Endometrial microvascular endothelial cells (primary cell): ENCODE results near the gene ZNF670. TPM values are rescaled to one million over a fixed set of nuclear protein-coding genes. Genes with fewer than 3 reads are reported as not detected.

ENCODE experiments used
- in situ Hi-C: cut with HindIII; loops from 2 replicates; pipeline ENCODE4 v1.10.0; 2017; ENCODE audit warnings: low sequenced_read_pairs, low pct_unique_long_range_greater_than_20kb; ENCODE audit errors: inconsistent ontology term
- total RNA-seq: library from RNA; depleted of rRNA; stranded (reverse); fragments of >200 nt; gene quantifications from one replicate; pipeline ENCODE4 v1.2.3, GENCODE V29; 2015; ENCODE audit errors: inconsistent ontology term

ZNF670 gene
- total RNA-seq, 1 donor from 2014 or later, result 1.8 TPM

DNA sequence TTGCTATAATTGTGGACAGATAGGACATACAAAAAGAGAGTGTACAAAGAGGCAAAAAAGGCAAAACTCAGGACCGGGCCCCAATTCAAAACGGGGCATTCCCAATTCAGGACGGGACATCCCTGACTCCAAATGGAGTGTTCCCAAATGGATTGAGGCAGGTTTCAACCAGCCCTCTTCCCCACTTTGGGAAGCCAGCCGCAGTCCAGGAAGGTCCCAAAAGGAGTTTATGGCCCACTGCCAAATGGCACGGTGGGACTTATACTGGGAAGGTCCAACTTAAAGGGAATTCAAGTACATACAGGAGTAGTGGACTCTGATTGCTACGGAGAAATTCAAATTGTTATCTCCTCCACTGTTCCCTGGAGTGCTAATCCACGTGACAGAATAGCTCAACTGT is 29.1 kb upstream of the ZNF670 start:
- in situ Hi-C loops, result no loop called here

DNA sequence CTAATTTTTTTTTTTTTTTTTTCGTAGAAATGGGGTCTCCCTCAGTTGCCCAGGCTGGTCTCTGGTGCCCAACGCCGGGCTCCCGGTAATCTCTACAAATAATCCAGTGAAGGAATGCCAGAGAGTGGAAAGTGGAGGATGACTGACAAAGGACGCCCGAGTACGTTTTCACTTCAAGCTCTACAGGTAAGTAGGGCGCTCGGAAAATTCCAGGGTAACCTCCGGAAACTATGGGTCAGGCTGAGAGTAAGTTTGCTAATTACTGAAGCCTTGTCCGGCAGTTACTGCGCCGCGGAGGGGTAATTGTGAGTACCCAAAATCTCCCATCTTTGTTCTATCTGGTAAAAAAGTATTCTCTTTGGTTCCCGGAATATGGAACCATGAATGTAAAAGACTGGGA is 27.4 kb upstream of the ZNF670 start:
- in situ Hi-C loops, result no loop called here

DNA sequence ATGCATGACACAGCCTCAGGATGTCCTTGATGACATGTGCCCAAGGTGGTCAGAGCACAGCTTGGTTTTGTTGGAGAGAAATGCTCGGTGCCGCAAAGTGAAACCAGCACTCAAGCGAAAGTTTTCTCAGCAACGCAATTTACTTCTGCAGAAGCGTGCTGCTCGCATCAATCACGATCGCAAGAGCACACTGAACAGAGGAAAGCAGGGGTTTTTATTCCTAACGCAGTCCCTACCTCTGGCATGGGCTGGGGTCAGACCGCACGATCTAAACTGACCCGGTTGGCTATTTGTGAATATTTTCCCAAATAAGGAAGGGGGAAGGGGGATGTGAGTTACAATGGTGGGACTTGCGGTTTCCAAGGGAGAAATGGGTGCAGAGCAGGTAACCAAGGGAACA is 26.4 kb upstream of the ZNF670 start:
- in situ Hi-C loops, result no loop called here

DNA sequence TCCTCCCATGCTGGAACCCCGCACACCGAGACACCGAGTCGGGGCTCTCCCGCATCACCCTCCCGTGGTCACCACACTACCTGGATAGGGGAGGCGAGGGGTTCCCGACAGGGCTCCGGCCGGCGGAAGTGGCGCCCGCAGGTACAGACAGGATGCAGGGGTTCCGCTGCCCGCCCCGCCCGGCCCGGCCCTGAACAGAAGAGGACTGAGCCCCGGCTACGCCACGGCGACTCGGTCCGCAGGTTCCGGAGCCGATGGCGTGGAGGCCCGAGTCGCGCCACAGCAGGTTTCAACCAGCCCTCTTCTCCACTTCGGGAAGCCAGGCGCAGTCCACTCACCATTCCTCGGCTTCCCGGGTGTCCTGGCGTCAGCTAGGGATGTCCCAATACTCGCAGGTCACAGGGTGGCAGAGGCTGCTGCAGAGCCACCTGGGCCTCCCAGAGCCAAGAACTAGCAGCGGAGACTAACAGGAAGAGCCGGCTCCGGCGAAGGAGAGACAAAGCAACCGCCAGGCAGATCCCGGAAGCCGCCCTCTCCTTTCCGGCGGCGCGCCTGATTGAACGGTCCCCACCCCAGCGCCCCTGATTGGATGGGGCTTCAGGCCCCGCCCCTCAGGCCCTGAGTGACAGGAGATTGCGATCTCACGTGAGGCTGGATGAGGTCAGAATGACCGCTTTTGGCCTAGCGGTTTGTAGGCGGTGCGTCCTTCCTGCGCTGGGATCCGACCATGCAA is 25.4 kb upstream of the ZNF670 start, which contains the start of gene ZNF669:
ZNF669 (minus strand) TSS at position 498 of the 733 bp plus-strand sequence; CDS start at position 341, 157 bp downstream.
- in situ Hi-C loops, result no loop called here

DNA sequence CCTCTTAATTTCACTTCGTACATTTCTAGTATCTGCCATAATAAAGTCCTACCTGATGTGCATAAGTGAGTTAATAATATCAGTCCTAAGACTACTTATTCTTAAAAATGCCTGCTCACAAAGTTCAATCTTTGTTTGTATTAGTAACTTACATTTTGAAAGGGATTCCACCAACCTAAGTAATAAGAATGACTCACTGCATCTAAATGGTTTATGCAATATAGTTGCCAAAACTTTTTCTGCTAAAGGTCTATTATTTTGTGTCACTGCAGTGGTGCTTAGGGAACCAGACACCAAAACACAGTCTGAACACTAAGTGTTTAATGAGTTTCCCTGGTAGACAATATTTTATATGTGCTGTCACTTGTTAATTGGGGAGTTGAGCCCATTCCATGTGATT is 23.8 kb upstream of the ZNF670 start:
- in situ Hi-C loops, result no loop called here

DNA sequence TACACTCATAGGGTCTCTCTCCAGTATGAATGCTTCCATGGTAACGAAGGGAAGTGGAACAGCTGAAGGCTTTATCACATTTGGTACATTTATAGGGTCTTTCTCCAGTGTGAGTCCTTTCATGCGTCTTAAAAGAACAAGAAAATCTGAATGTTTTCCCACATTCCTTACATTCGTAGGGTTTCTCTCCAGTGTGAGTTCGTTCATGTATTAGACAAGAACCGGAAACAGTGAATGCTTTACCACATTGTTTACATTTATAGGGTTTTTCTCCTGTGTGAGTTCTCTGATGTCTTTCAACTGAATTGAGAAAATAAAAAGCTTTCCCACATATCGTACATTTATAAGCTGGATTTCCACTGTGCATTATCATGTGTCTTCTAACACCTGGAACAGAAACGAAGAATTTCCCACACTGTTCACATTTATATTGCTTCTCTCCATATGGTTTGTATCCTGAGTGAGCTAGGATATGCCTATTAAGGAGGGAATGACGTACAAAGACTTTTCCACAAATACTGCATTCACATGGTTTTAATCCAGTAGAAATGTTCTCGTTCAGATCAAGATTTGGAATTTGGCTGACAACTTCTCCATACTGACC is 22.2 kb upstream of the ZNF670 start:
- in situ Hi-C loops, result no loop called here

DNA sequence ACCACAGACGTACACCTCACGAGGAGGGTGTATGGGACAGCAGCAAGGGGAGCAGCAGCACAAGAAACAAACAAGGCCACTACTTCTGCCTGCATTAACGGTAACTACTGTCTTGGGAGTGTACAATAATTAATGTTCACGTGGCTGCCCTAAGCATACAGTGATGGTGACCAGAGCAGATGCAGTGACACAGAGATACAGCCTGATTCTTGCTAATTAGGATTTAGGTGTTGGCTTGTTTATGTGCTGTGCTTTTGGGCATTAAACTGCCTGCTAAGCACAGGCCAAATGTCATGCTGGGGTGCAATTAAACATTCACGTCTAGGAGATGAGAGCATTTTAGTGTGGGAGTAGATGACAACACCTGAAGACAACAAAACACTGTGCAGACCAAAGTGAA is 18.3 kb upstream of the ZNF670 start:
- in situ Hi-C loops, result no loop called here

DNA sequence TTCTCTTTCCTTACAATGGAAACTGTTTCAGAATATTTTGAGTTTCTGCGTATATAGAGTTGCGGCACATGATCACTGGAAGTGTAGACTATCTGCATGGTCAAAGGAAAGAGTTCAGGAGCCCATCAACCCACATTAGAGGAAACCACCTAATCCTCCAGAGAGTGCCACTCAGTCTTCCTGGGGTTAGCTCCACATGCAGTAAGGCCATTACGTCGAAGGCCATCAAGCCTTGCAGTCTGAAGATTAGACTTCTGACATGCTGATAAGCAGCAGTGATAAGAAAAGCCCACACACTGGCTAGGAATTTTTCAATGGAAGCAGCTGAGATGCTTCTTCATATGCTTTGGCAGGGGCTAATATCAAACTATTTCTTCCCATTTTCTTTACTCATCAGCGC is 17.9 kb upstream of the ZNF670 start:
- in situ Hi-C loops, result no loop called here

DNA sequence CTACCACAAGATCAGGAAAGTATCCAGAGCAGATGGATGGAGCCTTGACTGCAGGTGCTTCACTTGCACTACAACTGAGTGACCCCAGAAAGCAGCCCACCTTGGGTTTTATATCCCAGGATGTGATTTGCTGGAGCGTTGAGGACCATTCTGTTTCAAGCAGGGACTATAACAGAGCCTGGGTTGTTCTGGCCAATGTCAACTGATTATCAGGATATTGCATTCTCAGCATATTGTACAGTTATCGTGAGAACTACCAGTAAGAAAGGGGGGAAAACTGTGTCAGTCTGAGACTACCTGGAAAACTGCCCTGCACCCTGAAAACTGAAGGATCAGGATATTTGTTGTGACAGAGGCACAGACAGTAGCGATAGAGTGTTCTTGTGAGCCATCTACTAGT is 17.5 kb upstream of the ZNF670 start:
- in situ Hi-C loops, result no loop called here

DNA sequence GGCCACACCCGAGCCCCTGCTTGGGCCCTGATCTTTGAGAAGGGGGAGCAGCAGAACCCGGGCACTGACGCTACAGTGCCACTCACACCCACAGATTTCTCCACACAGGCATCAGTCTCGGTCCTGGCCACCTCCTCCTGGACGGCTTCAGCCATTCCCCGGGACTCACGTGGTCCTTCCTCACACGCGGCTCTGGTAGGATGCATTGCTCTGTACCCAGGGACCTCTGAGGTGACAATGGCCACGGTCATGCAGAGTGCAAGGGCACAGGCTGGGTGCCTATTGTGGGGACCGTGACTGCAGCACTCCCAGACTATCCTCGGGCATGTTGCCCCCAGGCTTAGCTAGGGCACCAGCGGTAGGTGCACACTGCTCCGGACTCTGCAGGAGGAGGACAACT is 11.8 kb upstream of the ZNF670 start:
- in situ Hi-C loops, result no loop called here

DNA sequence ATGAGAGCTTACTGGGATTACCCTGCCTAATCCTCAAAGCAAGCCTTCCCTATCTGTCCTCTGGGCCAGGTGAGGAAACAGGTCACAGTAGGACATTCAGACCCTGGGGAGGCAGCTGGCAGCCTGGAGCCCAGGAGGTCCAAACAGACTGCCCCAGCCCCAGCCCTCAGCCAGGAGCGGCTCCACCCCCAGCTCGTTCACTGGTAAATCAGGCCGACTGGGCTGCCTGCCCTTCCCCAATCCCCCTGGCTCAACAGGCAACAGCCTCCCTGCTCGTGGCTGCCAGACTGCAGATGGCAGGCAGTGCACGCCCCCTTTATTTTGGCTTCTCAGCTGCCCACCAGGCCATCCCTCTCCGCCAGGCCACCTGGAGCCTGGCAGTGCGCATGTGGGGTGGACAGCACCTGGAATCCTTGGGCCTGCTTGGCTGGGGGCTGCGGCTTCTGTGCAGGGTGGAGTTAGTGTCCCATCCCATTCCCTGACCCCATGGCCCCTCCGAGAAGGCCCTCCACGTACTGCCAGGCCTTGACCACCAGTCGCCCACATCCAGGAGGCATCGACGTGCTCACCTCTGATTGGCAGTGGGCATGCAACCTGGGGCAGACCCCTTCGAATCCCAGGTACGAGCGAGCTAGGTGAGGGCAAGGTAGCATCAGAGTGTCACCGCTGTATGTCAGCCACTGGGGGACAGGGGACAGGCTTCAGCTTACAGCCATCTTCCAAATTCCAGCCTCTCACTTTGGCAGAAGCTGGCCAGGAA is 11.2 kb upstream of the ZNF670 start:
- in situ Hi-C loops, result no loop called here

DNA sequence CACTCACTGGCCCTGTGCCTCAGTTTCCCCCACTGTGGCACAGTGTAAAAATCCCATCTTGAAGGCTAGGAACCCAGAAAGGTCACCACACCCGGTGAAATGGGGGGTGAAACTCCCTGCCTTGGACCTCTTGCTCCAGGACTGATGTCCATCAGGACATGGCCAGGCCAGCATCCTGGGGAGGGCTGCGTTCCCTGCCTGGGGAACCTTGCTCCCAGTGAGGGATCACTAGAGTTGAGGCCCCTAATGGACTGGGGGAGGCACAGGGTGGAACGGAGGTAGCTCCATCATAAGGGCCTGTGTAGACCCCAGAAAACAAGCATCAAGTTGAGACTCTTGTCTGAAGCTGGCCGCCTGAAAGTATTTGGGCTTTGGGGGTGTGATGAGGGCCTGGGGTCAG is 10.4 kb upstream of the ZNF670 start:
- in situ Hi-C loops, result no loop called here

DNA sequence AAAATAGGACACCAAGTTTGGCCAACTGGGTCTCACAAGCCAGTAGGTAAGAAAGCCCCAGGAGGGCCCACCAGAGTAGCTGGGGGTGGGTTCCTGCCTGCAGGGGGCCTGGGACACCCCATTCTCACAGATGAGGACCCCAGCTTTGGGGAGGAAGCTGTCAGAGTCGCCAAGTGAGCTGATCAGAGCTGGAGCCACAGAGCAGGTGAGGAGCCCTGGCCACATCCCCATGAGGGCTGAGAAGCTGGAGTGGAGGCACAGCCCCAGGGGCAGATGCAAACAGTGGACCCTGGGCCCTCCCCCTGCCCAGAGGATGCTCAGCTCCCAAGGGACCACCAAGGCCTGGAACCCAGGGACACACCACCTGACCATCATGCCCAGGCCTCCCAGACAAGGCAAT is 8.6 kb upstream of the ZNF670 start:
- in situ Hi-C loops, result no loop called here

DNA sequence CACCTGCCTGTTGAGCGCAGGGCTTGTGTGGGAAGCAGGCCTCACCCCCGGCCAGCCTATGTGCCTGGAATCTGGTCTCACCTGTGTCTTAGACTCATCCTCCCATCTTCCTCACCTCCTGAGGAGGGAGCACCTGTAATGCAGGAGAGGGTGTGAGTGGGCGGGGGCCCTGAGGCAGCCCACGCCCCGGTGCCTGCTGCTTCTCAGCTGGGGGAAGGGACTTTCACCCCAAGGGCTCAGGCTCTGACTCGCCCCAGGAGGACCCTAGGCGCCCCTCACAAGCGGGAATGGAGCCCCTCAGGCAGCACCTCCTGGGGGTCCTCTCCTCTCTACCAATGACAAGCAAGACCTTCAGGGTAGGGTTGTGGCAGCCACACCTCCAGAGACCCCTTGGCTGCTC is 6.7 kb upstream of the ZNF670 start:
- in situ Hi-C loops, result no loop called here

DNA sequence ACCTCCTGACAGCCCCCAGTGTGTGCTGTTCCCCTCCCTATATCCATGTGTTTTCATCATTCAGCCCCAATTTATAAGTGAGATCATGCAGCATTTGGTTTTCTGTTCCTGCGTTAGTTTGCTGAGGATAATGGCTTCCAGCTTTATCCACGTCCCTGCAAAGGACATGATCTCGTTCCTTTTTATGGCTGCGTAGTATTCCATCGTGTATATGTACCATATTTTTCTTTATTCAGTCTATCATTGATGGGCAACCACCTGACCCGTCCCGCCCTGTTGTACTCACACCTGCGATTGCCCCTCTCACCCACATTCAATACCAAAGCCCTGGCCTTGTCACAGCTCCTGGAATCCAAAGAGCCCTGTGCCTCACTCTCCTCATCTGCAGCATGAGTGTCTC is 6.2 kb upstream of the ZNF670 start:
- in situ Hi-C loops, result no loop called here

DNA sequence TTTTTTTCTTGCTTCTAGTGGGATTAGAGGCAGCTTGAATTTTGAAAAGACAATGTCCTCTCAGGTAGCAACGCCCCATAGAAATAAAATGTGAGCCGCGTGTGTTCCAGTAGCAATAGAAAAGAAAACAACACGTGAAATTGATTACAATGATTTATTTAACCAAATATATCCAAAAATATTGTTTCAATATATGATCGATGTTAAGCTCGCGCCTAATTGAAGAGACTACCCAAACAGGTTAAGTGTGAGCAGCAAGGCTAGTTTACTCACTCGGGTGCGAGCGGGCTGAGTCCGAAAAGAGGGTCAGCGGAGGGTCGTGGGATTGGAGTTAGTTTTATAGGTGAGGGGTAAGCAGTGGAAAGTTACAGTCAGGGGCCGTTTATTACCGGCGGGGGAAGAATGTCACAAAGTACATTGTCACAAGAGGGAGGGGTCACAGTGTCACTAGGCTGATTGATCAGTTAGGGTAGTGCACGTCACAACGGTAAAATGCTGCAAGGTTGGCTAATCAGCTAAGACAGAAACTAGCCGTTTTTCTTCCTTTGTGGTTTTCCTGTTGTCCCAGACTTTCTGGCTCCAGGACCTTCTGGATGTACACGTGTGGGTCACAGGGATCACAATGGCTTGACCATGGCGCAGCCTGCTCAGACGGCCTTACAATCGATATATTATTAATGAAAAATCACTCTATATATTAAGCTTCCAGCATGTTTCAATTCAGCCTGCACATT is 697 bp upstream of the ZNF670 start:
- in situ Hi-C loops, result no loop called here

DNA sequence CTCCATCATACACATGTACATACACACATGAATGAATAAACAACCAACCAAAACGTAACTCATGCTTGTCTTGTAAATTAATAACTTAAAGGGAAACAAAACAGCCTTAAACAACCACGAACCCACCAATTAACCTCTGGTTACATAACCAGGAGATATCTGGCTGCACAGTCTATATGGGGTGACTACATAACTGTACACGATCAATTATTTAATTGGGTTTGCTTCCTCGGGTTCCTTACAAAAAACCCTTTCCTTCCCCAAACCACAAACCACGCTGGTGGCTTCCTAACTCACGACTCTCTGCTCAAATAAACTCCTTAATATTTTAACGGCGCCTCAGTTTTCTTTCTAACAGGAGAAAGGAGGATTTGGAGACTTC is 744 bp downstream of the ZNF670 start:
- in situ Hi-C loops, result no loop called here

DNA sequence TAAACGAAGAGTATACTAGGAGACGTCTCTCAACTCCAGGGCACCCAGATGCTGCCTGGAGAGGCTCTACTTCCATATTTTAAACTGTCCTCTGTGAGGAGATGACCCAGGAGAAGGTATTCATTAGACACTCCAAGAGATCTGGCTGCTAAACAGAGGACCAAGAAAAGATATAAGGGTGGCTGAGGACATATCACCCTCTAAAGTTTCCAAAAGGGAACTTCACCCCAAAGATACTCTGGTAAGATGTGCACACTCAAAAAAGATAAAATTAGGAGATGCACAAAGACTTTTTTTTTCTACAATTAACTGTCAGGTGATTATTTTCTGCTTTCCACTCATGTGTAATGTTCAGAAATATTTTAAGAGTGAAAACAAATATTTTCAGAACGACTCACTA is 1.4 kb downstream of the ZNF670 start:
- in situ Hi-C loops, result no loop called here

DNA sequence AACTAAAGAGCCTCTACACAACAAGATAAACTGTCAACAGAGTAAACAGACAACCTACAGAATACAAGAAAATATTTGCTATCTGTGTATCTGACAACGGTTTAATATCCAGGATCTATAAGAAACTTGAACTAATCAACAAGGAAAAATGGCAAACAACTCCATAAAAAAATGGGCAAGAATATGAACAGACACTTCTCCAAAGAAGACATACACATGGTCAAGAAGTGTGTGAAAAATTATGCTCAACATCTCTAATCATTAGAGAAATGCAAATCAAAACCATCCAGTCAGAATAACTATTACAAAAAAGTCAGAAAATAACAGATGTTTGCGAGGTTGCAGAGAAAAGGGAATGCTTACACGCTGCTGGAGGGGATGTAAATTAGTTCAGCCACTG is 8.0 kb downstream of the ZNF670 start:
- in situ Hi-C loops, result no loop called here

DNA sequence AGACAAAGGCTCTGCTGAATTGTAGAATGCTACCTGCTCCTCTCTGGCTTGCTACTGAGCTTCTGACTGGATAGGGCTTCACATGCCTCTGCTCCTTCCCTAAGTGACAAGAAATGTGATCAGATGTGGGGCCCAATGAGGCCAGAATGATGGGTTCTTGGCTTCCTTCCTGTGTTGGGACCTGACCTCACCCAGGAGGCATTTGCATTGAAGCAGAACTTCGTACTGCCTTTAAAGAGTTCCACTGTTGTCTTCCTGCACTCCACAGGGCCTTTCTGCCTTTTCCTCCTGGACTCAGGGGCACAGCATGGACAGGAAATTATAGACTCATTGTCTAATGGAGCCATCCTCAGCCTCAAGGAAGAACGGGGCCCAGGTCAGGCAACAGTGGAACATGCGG is 14.3 kb downstream of the ZNF670 start:
- in situ Hi-C loops, result no loop called here
